ENCODE measurements around the gene GMPS. TPM values are rescaled to one million over a fixed set of nuclear protein-coding genes. Genes with fewer than 3 reads are reported as not detected.

Gene GMPS
- total RNA-seq, 1 donor from 2014 or later = 82.3 TPM

- H3K36me3 Mint-ChIP-seq (ENCODE audit: unreplicated experiment) = no peaks in the 10 kb centered on the region
- no peak for TF ChIP-seq CTCF (IDR thresholded peaks at IDR 0.05; ENCODE audit: partially characterized antibody, unreplicated experiment)
- no peak overlapping the region for H3K4me3 Mint-ChIP-seq (ENCODE audit: unreplicated experiment)
- no peaks in the 10 kb centered on the region for H3K27me3 Mint-ChIP-seq (ENCODE audit: unreplicated experiment)
- H3K9me3 Mint-ChIP-seq (ENCODE audit: unreplicated experiment) = no peaks in the 10 kb centered on the region
- H3K4me1 Mint-ChIP-seq (ENCODE audit: low read depth, unreplicated experiment) = peaks cover 8% of the 10 kb centered on the region
- DNase-seq = no peak
- H3K27ac Mint-ChIP-seq (ENCODE audit: unreplicated experiment) = no peak overlapping the region
Observed at GRCh38 chr3:155989536-155989935, 119.1 kb downstream of the GMPS start.

- Mint-ChIP-seq H3K4me3 (ENCODE audit: unreplicated experiment) (no peak overlapping the region), H3K9me3 (ENCODE audit: unreplicated experiment) (no peaks in the 10 kb centered on the region), H3K4me1 (ENCODE audit: low read depth, unreplicated experiment) (no peaks in the 10 kb centered on the region), H3K27me3 (ENCODE audit: unreplicated experiment) (no peaks in the 10 kb centered on the region), H3K27ac (ENCODE audit: unreplicated experiment) (peak overlapping the region; percentile 56), H3K36me3 (ENCODE audit: unreplicated experiment) (no peaks in the 10 kb centered on the region)
- DNase-seq = no peak
- TF ChIP-seq CTCF (IDR thresholded peaks at IDR 0.05; ENCODE audit: partially characterized antibody, unreplicated experiment) = no peak
Observed at GRCh38 chr3:155991212-155991611, 120.8 kb downstream of the GMPS start.

GRCh38 chr3:155991847-155992246 lies 121.4 kb downstream of the GMPS start:
- no peak overlapping the region for H3K4me3 Mint-ChIP-seq (ENCODE audit: unreplicated experiment)
- H3K9me3 Mint-ChIP-seq (ENCODE audit: unreplicated experiment) = no peaks in the 10 kb centered on the region
- TF ChIP-seq CTCF (IDR thresholded peaks at IDR 0.05; ENCODE audit: partially characterized antibody, unreplicated experiment) = no peak
- H3K27me3 Mint-ChIP-seq (ENCODE audit: unreplicated experiment) = no peaks in the 10 kb centered on the region
- H3K27ac Mint-ChIP-seq (ENCODE audit: unreplicated experiment) = no peak overlapping the region
- no peak for DNase-seq
- H3K4me1 Mint-ChIP-seq (ENCODE audit: low read depth, unreplicated experiment) = no peaks in the 10 kb centered on the region
- no peaks in the 10 kb centered on the region for H3K36me3 Mint-ChIP-seq (ENCODE audit: unreplicated experiment)

Other genes with a start within 250 kb of the GMPS start
- 1.1 TPM for gene PLCH1, start 125.6 kb upstream of the GMPS start, total RNA-seq (ENCODE audit: unreplicated experiment)
- gene C3orf33, start 64.4 kb upstream of the GMPS start, total RNA-seq (ENCODE audit: unreplicated experiment) = 1.8 TPM
- 19.7 TPM for gene SLC33A1, start 16.2 kb upstream of the GMPS start, total RNA-seq (ENCODE audit: unreplicated experiment)
- 16.5 TPM for gene KCNAB1, start 249.9 kb downstream of the GMPS start, total RNA-seq (ENCODE audit: unreplicated experiment)

Measured in glutamatergic neuron (in vitro differentiated cells).